Trophoblast cell (in vitro differentiated cells and primary cell): Measurements from ENCODE around the gene NUP210.

Experiments
- DNase-seq, 2 donors: peaks; one replicate each; pipeline ENCODE4 v3.0.0-alpha.2; 2016
- H2AFZ ChIP-seq: 2 replicates; pipeline ENCODE4 v1.6.1; 2013; ENCODE audit warnings: low read length, moderate library complexity, mild to moderate bottlenecking; ENCODE audit not compliant: insufficient read depth, poor library complexity
- H2AK5ac ChIP-seq: 2 replicates; pipeline ENCODE4 v1.6.1; 2013; ENCODE audit warnings: mild to moderate bottlenecking, low read length
- H2BK120ac ChIP-seq: 2 replicates; pipeline ENCODE4 v1.6.1; 2013; ENCODE audit warnings: low read length, mild to moderate bottlenecking, moderate library complexity; ENCODE audit not compliant: insufficient read depth, poor library complexity
- H2BK12ac ChIP-seq: 2 replicates; pipeline ENCODE4 v1.6.1; 2013; ENCODE audit warnings: mild to moderate bottlenecking, low read length, moderate library complexity
- H2BK5ac ChIP-seq: 2 replicates; pipeline ENCODE4 v1.6.1; 2013; ENCODE audit warnings: low read length, low read depth, moderate library complexity, mild to moderate bottlenecking; ENCODE audit not compliant: poor library complexity
- H3K14ac ChIP-seq: 2 replicates; pipeline ENCODE4 v1.6.1; 2013; ENCODE audit warnings: mild to moderate bottlenecking, low read length
- H3K18ac ChIP-seq: 2 replicates; pipeline ENCODE4 v1.6.1; 2013; ENCODE audit warnings: mild to moderate bottlenecking, low read length
- H3K23ac ChIP-seq: 2 replicates; pipeline ENCODE4 v1.6.1; 2013; ENCODE audit warnings: low read length
- H3K27ac ChIP-seq: 2 replicates; pipeline ENCODE4 v1.5.1; 2013; ENCODE audit warnings: low read depth, mild to moderate bottlenecking, inconsistent platforms, low read length, moderate library complexity
- H3K27me3 ChIP-seq: 2 replicates; pipeline ENCODE4 v1.6.1; 2013; ENCODE audit warnings: inconsistent platforms, mild to moderate bottlenecking, low read length, moderate library complexity; ENCODE audit not compliant: insufficient read depth
- H3K36me3 ChIP-seq, 2 experiments: 1 replicate in 1 of 2; 2 replicates in 1 of 2; pipeline ENCODE4 v1.6.1; 2013; ENCODE audit warnings: low read length in 2 of 2, mild to moderate bottlenecking in 2 of 2, moderate library complexity in 1 of 2; ENCODE audit not compliant: insufficient read depth in 2 of 2, control insufficient read depth in 1 of 2
- H3K4ac ChIP-seq: 2 replicates; pipeline ENCODE4 v1.6.1; 2013; ENCODE audit warnings: low read depth, mild to moderate bottlenecking, low read length, moderate library complexity
- H3K4me1 ChIP-seq, 2 experiments: 1 replicate in 1 of 2; 2 replicates in 1 of 2; pipeline ENCODE4 v1.6.1; 2013; ENCODE audit warnings: low read length in 2 of 2, mild to moderate bottlenecking in 2 of 2, moderate library complexity in 1 of 2; ENCODE audit not compliant: insufficient read depth in 2 of 2, control insufficient read depth in 1 of 2
- H3K4me2 ChIP-seq: 2 replicates; pipeline ENCODE4 v1.6.1; 2013; ENCODE audit warnings: inconsistent platforms, mild to moderate bottlenecking, low read length, moderate library complexity
- H3K4me3 ChIP-seq: 2 replicates; pipeline ENCODE4 v1.5.1; 2013; ENCODE audit warnings: mild to moderate bottlenecking, low read depth, low read length, inconsistent platforms
- H3K79me1 ChIP-seq: one replicate; pipeline ENCODE4 v1.6.1; 2013; ENCODE audit warnings: low read length
- H3K79me2 ChIP-seq: 2 replicates; pipeline ENCODE4 v1.6.1; 2013; ENCODE audit warnings: low read length, mild to moderate bottlenecking; ENCODE audit not compliant: control insufficient read depth, insufficient read depth, poor library complexity
- H3K9ac ChIP-seq: 2 replicates; pipeline ENCODE4 v1.6.1; 2013; ENCODE audit warnings: mild to moderate bottlenecking, low read length
- H3K9me3 ChIP-seq: 2 replicates; pipeline ENCODE4 v1.6.1; 2013; ENCODE audit warnings: low read depth, mild to moderate bottlenecking, control low read depth, inconsistent platforms, low read length; ENCODE audit not compliant: insufficient read depth
- H4K12ac ChIP-seq: 2 replicates; pipeline ENCODE4 v1.6.1; 2013; ENCODE audit warnings: low read depth, mild to moderate bottlenecking, low read length, moderate library complexity
- H4K8ac ChIP-seq: 2 replicates; pipeline ENCODE4 v1.6.1; 2013; ENCODE audit warnings: low read depth, mild to moderate bottlenecking, low read length, moderate library complexity
- H4K91ac ChIP-seq: one replicate; pipeline ENCODE4 v1.6.1; 2013; ENCODE audit warnings: low read depth, mild to moderate bottlenecking, low read length, moderate library complexity
- WGBS: extraction: QIAGEN DNeasy Blood & Tissue Kit; methylation state at CpG from one replicate; pipeline ENCODE4 v1.1.7; 2013; ENCODE audit warnings: missing lambda C conversion rate; ENCODE audit not compliant: insufficient read length, insufficient coverage; ENCODE audit errors: extremely low coverage; 5-methylcytosine and 5-hydroxymethylcytosine counted together

The NUP210 gene

DNA sequence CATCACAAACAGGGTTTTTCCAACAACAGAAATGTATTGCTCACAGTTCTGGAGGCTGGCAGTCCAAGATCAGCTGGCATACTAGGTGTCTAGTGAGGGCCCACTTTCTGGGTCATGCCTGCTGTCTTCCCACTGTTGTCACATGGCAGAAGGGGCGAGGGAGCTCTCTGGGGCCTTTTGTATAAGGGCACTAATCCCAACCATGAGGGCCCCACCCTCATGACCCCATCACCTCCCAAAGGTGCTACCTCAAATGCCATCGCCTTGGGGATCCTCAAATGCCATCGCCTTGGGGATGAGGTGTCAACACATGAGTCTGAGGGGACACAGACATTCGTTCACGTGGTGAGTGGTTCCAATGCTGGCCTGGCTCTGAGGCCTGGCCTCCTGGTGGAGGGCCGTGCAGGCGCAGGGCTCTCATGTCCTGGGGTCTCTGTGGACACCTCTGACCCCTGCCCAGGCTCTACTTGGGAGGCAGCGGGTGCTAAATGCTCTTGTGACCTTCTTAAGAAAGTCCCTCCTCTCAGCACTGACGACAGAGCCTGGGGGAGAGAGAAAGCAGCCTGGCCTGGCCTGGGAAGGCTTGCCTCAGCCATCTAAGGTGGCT is 16.8 kb downstream of the NUP210 start:
- Histone ChIP-seq H3K4ac (no peak overlapping the region), H4K8ac (no peak overlapping the region), H4K12ac (no peak overlapping the region), H3K79me1 (no peaks in the 10 kb centered on the region), H3K14ac (no peak overlapping the region), H2BK5ac (no peak overlapping the region), H3K23ac (no peak overlapping the region), H2AFZ (no peak overlapping the region), H3K4me3 (no peak overlapping the region), H3K9ac (no peak overlapping the region), H3K4me1 (no peaks in the 10 kb centered on the region), H3K27me3 (no peaks in the 10 kb centered on the region), H3K27ac (no peak overlapping the region), H2BK12ac (no peak overlapping the region), H3K36me3 (no peaks in the 10 kb centered on the region), H3K79me2 (no peaks in the 10 kb centered on the region), H2AK5ac (no peak overlapping the region), H4K91ac (no peak overlapping the region), H3K9me3 (peaks cover 3% of the 10 kb centered on the region), H3K4me2 (no peak overlapping the region), H3K18ac (no peak overlapping the region), H2BK120ac (no peak overlapping the region)
- no CpG with 5 or more reads among the region's 9 CpGs for WGBS
- DNase-seq, result no peak

DNA sequence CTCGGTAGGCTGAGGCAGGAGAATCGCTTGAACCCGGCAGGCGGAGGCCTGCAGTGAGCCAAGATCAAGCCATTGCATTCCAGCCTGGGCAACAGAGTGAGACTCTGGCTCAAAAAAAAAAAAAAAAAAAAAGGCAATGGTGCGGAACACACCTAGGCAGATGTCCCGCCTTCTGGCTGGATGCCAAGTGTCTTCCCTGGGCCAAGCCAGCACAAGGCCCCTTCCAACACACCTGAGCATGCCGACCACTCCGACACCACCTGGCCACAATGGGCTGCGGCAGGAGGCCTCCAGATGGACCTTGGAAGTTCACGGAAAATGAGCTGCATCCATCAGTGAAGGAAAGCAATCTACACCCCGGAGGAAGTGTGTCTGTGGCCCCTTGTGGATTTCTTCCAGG is 19.0 kb downstream of the NUP210 start:
- Histone ChIP-seq H2AK5ac (no peak overlapping the region), H3K4me2 (no peak overlapping the region), H2AFZ (no peak overlapping the region), H3K36me3 (no peaks in the 10 kb centered on the region), H3K79me1 (no peaks in the 10 kb centered on the region), H3K14ac (no peak overlapping the region), H3K18ac (no peak overlapping the region), H3K4ac (no peak overlapping the region), H2BK120ac (no peak overlapping the region), H3K79me2 (no peaks in the 10 kb centered on the region), H3K9me3 (peaks cover 1% of the 10 kb centered on the region), H4K12ac (no peak overlapping the region), H3K4me3 (no peak overlapping the region), H4K8ac (no peak overlapping the region), H2BK12ac (no peak overlapping the region), H3K4me1 (no peaks in the 10 kb centered on the region), H3K27me3 (no peaks in the 10 kb centered on the region), H3K27ac (no peak overlapping the region), H3K9ac (no peak overlapping the region), H4K91ac (no peak overlapping the region), H2BK5ac (no peak overlapping the region), H3K23ac (no peak overlapping the region)
- WGBS, result no CpG with 5 or more reads among the region's 11 CpGs
- no peak for DNase-seq

DNA sequence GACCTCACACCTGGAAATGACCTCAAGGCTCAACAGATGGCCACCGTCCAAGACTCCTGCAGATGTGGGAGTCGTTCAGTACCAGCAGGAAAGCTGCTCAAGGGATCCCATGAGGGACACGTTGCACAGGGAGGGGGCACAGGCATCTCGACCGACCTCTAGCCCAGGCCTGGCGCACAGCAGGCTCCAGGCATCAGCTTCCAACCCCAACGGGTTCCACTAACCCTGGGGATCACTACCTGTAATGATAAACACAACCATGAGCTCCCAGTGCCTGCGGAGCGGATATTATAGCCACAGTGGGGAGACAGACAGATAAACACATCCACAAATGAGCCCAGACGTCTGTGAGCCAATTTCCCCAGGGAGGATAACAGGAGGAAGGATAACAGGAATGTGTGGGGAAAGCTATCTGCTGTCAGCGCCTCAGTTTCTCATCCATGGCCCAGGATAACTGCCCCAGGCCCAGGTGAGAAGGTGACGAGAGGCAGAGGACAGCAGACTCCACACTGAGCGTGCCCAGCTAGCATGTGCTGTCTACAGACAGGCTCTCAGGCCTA is 19.9 kb downstream of the NUP210 start:
- no peak overlapping the region for H3K27ac ChIP-seq
- no peak overlapping the region for H2BK5ac ChIP-seq
- no peak overlapping the region for H2BK12ac ChIP-seq
- H4K12ac ChIP-seq, result no peak overlapping the region
- no peak overlapping the region for H3K4ac ChIP-seq
- no peak for DNase-seq
- H3K14ac ChIP-seq, result no peak overlapping the region
- H3K9ac ChIP-seq, result no peak overlapping the region
- no peak overlapping the region for H4K8ac ChIP-seq
- H2AK5ac ChIP-seq, result no peak overlapping the region
- H3K23ac ChIP-seq, result no peak overlapping the region
- H3K4me2 ChIP-seq, result no peak overlapping the region
- H3K4me1 ChIP-seq, result no peaks in the 10 kb centered on the region
- H2AFZ ChIP-seq, result no peak overlapping the region
- H3K36me3 ChIP-seq, result no peaks in the 10 kb centered on the region
- no peaks in the 10 kb centered on the region for H3K79me2 ChIP-seq
- H2BK120ac ChIP-seq, result no peak overlapping the region
- no peak overlapping the region for H3K18ac ChIP-seq
- no peak overlapping the region for H3K4me3 ChIP-seq
- H3K9me3 ChIP-seq, result no peaks in the 10 kb centered on the region
- H3K79me1 ChIP-seq, result no peaks in the 10 kb centered on the region
- H3K27me3 ChIP-seq, result no peaks in the 10 kb centered on the region
- H4K91ac ChIP-seq, result no peak overlapping the region
- WGBS, result no CpG with 5 or more reads among the region's 13 CpGs

DNA sequence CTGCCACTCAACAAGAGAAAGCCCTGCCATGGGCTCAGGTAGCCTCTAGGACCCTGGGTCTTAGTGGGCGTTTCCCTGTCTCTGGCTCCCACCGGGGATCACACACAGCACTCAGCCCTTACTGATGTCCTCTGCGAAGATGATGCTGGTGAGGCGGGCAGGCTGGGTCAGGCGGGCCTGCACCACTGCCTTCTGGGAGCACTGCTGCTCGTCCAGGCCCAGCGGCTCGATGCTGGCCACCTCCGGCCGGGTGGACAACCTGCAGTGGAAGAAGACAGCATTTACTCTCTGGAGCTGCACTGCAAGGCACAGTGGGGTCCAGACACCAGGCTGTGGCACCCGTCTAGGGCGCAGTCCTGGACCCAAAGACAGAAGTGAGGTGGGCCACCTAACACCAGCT is 20.5 kb downstream of the NUP210 start:
- no peak for DNase-seq
- Histone ChIP-seq H3K4me1 (no peaks in the 10 kb centered on the region), H3K4me3 (no peak overlapping the region), H3K4me2 (no peak overlapping the region), H2AFZ (no peak overlapping the region), H3K9ac (no peak overlapping the region), H4K12ac (no peak overlapping the region), H2BK5ac (no peak overlapping the region), H3K27me3 (no peaks in the 10 kb centered on the region), H3K23ac (no peak overlapping the region), H2BK120ac (no peak overlapping the region), H2BK12ac (no peak overlapping the region), H3K79me1 (no peaks in the 10 kb centered on the region), H3K18ac (no peak overlapping the region), H2AK5ac (no peak overlapping the region), H4K91ac (no peak overlapping the region), H3K14ac (no peak overlapping the region), H3K9me3 (no peaks in the 10 kb centered on the region), H3K27ac (no peak overlapping the region), H4K8ac (no peak overlapping the region), H3K4ac (no peak overlapping the region), H3K36me3 (no peaks in the 10 kb centered on the region), H3K79me2 (no peaks in the 10 kb centered on the region)
- WGBS, result no CpG with 5 or more reads among the region's 12 CpGs
